Caco-2 (cell line): ENCODE results near the gene PBOV1. TPM values are rescaled to one million over a fixed set of nuclear protein-coding genes. Genes with fewer than 3 reads are reported as not detected.

ENCODE experiments used
- BruUV-seq: library from RNA; stranded (reverse); fragments of 400-500 nt; replicated peaks from 2 replicates; lab custom pipeline; 2021; lab: Mats Ljungman, UMichigan
- CTCF ChIA-PET: fragments of 300-600 bp; sonication (Branson Sonifier 250); formaldehyde crosslinking; loops from one replicate; lab custom pipeline; 2022; ENCODE audit warnings: antibody characterized with exemption; lab: Charles Lee
- POLR2A ChIA-PET: fragments of 300-600 bp; sonication (Branson Sonifier 250); formaldehyde crosslinking; loops from one replicate; lab custom pipeline; 2022; ENCODE audit warnings: antibody characterized with exemption; lab: Charles Lee
- DNase-seq, 2 experiments: peaks; one replicate each; pipeline versions ENCODE4 v3.0.0 to v3.0.0-alpha.2; 2020 to 2022
- H3K27me3 ChIP-seq: replicated peaks from 2 replicates; pipeline ENCODE4 v1.6.0; 2011; ENCODE audit warnings: low read length; ENCODE audit not compliant: control insufficient read depth, insufficient read depth
- H3K36me3 ChIP-seq: 2 replicates; pipeline ENCODE4 v1.5.1; 2011; ENCODE audit warnings: low read length; ENCODE audit not compliant: control insufficient read depth, insufficient read depth
- H3K4me1 ChIP-seq: fragments of 250-450 bp; sonication (Bioruptor Pico); 2 replicates; pipeline ENCODE4 v1.5.1; 2020; ENCODE audit warnings: mild to moderate bottlenecking
- H3K4me3 ChIP-seq: 2 replicates; pipeline ENCODE4 v1.5.1; 2011; ENCODE audit warnings: low read depth, mild to moderate bottlenecking, control low read depth, low read length
- H3K9me3 ChIP-seq: fragments of 250-450 bp; sonication (Bioruptor Pico); 2 replicates; pipeline ENCODE4 v1.5.1; 2020; ENCODE audit warnings: mild to moderate bottlenecking, moderate library complexity
- H3K27ac Mint-ChIP-seq: one replicate; pipeline ENCODE4 v1.8.0; 2022; ENCODE audit warnings: mixed read lengths; ENCODE audit not compliant: unreplicated experiment
- H3K27me3 Mint-ChIP-seq: one replicate; pipeline ENCODE4 v1.8.0; 2022; ENCODE audit warnings: mixed read lengths; ENCODE audit not compliant: insufficient read depth, unreplicated experiment
- H3K36me3 Mint-ChIP-seq: one replicate; pipeline ENCODE4 v1.8.0; 2022; ENCODE audit warnings: mild to moderate bottlenecking, mixed read lengths; ENCODE audit not compliant: insufficient read depth, unreplicated experiment
- H3K4me1 Mint-ChIP-seq: one replicate; pipeline ENCODE4 v1.8.0; 2022; ENCODE audit warnings: low read depth, mixed read lengths; ENCODE audit not compliant: unreplicated experiment
- H3K4me3 Mint-ChIP-seq: one replicate; pipeline ENCODE4 v1.8.0; 2022; ENCODE audit warnings: mild to moderate bottlenecking, moderate library complexity, mixed read lengths; ENCODE audit not compliant: unreplicated experiment
- H3K9me3 Mint-ChIP-seq: one replicate; pipeline ENCODE4 v1.8.0; 2022; ENCODE audit warnings: mixed read lengths; ENCODE audit not compliant: unreplicated experiment
- CTCF ChIP-seq, 2 experiments: fragments of 200-600 bp in 1 of 2; IDR thresholded peaks; 1 replicate in 1 of 2; 2 replicates in 1 of 2; pipeline versions ENCODE4 v1.5.1 to v1.8.0; 2011 to 2022; ENCODE audit warnings: antibody characterized with exemption in 1 of 2, control low read depth in 1 of 2, inconsistent platforms in 1 of 2, low read depth in 1 of 2, low read length in 1 of 2, mild to moderate bottlenecking in 1 of 2, moderate library complexity in 1 of 2; ENCODE audit not compliant: insufficient read depth in 1 of 2, severe bottlenecking in 1 of 2, unreplicated experiment in 1 of 2
- intact Hi-C: fragments of 100-400 bp; cut with micrococcal nuclease; formaldehyde crosslinking; loops from one replicate; pipeline ENCODE4 v1.10.0; 2022; ENCODE audit not compliant: unreplicated experiment
- total RNA-seq: library from RNA; stranded (reverse); gene quantifications from 2 replicates; pipeline ENCODE4 v1.2.3, GENCODE V29; 2022

Gene PBOV1
- total RNA-seq, 1 experiment from 2014 or later: not detected

GRCh38 chr6:138205437-138206094, 12.7 kb downstream of the PBOV1 start:
- Histone ChIP-seq H3K9me3 (no peaks in the 10 kb centered on the region), H3K4me3 (no peak overlapping the region), H3K27me3 (no peaks in the 10 kb centered on the region), H3K36me3 (no peaks in the 10 kb centered on the region), H3K4me1 (no peaks in the 10 kb centered on the region)
- TF ChIP-seq CTCF (IDR thresholded peaks at IDR 0.05; ENCODE audit: insufficient read depth in 1 of 2, low read depth in 1 of 2, low read length in 1 of 2, severe bottlenecking in 1 of 2, unreplicated experiment in 1 of 2): no peak
- ChIA-PET POLR2A (no interaction called here), CTCF (no interaction called here)
- Mint-ChIP-seq H3K4me1 (peaks cover 6% of the 10 kb centered on the region), H3K36me3 (no peaks in the 10 kb centered on the region), H3K27ac (no peak overlapping the region), H3K9me3 (no peaks in the 10 kb centered on the region), H3K4me3 (no peak overlapping the region), H3K27me3 (no peaks in the 10 kb centered on the region)
- intact Hi-C loops: no loop called here
- no peak for DNase-seq
- no TSS peak for BruUV-seq

GRCh38 chr6:138204792-138205384, 13.4 kb downstream of the PBOV1 start:
- no peak overlapping the region for H3K27ac Mint-ChIP-seq
- Histone ChIP-seq H3K27me3 (no peaks in the 10 kb centered on the region), H3K4me3 (no peak overlapping the region), H3K36me3 (no peaks in the 10 kb centered on the region), H3K4me1 (no peaks in the 10 kb centered on the region), H3K9me3 (no peaks in the 10 kb centered on the region)
- intact Hi-C loops: no loop called here
- H3K4me3 Mint-ChIP-seq: no peak overlapping the region
- no peak for TF ChIP-seq CTCF (IDR thresholded peaks at IDR 0.05; ENCODE audit: insufficient read depth in 1 of 2, low read depth in 1 of 2, low read length in 1 of 2, severe bottlenecking in 1 of 2, unreplicated experiment in 1 of 2)
- H3K9me3 Mint-ChIP-seq: no peaks in the 10 kb centered on the region
- no peak for DNase-seq
- no TSS peak for BruUV-seq
- ChIA-PET CTCF (no interaction called here), POLR2A (no interaction called here)
- H3K4me1 Mint-ChIP-seq: peaks cover 6% of the 10 kb centered on the region
- H3K36me3 Mint-ChIP-seq: no peaks in the 10 kb centered on the region
- H3K27me3 Mint-ChIP-seq: no peaks in the 10 kb centered on the region

GRCh38 chr6:138204303-138204702, 14.0 kb downstream of the PBOV1 start:
- intact Hi-C loops: no loop called here
- no peaks in the 10 kb centered on the region for H3K27me3 ChIP-seq
- no peaks in the 10 kb centered on the region for H3K9me3 ChIP-seq
- no peak overlapping the region for H3K4me3 ChIP-seq
- no peaks in the 10 kb centered on the region for H3K27me3 Mint-ChIP-seq
- peaks cover 6% of the 10 kb centered on the region for H3K4me1 Mint-ChIP-seq
- H3K36me3 ChIP-seq: no peaks in the 10 kb centered on the region
- H3K4me3 Mint-ChIP-seq: no peak overlapping the region
- CTCF ChIA-PET: no interaction called here
- no peak for DNase-seq
- H3K9me3 Mint-ChIP-seq: no peaks in the 10 kb centered on the region
- no peaks in the 10 kb centered on the region for H3K36me3 Mint-ChIP-seq
- no peaks in the 10 kb centered on the region for H3K4me1 ChIP-seq
- POLR2A ChIA-PET: no interaction called here
- no TSS peak for BruUV-seq
- no peak for TF ChIP-seq CTCF (IDR thresholded peaks at IDR 0.05; ENCODE audit: insufficient read depth in 1 of 2, low read depth in 1 of 2, low read length in 1 of 2, severe bottlenecking in 1 of 2, unreplicated experiment in 1 of 2)
- no peak overlapping the region for H3K27ac Mint-ChIP-seq
